GM19452 (cell line): ENCODE measurements around the gene MAOB.
A peak's percentile ranks its signal among the peaks of the same experiment; 100 is the strongest.
"Not testable (repeated sequence)": the region's sequence is repeated elsewhere in the genome, so short reads cannot be mapped to it uniquely, and the experiment has no call there.

Source experiments
- ATAC-seq: cut with Tn5 transposase; IDR thresholded peaks from one replicate; pipeline ENCODE4 v1.9.1; 2021; ENCODE audit not compliant: unreplicated experiment

MAOB gene

GRCh38 chrX:43758044-43758443 is 124.2 kb downstream of the MAOB start:
- no peak for ATAC-seq

DNA sequence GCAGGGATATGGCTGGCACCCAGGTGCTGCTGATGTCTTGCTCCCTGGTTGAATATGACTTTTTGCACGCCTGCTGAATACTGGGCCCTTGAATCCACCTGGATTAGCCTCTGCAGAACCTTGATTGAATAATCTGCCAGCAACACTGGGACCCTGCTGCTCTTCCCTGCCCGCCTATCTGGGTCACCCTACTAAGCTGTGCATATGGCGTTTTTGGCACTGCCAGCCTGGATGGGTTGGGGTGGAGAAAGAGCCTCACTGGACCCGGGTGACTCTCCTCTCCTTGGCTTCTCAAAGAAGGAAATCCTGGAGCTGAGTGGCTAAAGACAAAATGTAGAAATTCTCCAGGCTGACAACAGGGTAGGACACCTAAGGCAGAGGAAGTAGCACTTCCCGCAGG is 126.2 kb downstream of the MAOB start:
- no peak for ATAC-seq

DNA sequence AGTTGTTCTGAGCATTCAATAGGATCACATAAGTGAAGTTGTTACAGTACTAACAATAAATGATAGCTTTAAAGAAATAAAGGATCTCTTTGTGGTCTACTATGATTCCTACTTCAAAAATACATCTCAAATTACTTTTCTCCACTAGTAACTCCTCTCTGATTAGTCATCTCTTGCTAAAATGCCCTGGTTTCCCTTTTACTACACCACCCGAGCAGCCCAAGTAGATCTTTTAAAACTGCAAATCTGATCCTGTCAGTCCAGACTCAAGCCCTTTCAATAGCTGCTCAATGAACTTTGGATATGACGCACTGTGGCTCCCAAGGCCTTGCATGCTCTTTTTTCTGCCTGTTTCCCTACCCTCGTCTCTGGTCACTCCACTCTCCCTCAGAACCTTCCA is 128.6 kb downstream of the MAOB start:
- no peak for ATAC-seq

GRCh38 chrX:43750248-43750676 is 132.0 kb downstream of the MAOB start:
- peak; percentile 81 for ATAC-seq

DNA sequence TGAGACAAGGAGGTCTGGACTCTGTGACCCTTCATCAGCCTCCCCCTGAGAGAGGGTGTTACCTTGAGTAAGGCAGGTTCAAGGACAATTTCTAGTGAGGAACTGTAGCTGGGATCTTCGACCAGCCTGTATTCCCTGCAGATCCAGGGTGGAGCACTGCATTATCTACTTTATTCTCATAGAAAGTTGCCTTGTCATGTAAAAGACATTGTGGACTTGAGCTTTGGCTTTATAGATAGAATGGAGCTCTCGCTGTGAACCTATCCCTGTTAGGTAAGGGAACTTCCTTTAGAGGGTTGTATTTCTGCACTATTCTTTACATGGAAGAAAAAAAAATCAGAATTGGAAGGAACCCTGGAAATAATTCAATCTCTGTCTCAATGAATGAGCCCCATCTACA is 134.8 kb downstream of the MAOB start:
- ATAC-seq: no peak

GRCh38 chrX:43745938-43746721 is 136.1 kb downstream of the MAOB start:
- no peak for ATAC-seq

- no peak for ATAC-seq
Observed at GRCh38 chrX:43744284-43744683, 138.0 kb downstream of the MAOB start.

DNA sequence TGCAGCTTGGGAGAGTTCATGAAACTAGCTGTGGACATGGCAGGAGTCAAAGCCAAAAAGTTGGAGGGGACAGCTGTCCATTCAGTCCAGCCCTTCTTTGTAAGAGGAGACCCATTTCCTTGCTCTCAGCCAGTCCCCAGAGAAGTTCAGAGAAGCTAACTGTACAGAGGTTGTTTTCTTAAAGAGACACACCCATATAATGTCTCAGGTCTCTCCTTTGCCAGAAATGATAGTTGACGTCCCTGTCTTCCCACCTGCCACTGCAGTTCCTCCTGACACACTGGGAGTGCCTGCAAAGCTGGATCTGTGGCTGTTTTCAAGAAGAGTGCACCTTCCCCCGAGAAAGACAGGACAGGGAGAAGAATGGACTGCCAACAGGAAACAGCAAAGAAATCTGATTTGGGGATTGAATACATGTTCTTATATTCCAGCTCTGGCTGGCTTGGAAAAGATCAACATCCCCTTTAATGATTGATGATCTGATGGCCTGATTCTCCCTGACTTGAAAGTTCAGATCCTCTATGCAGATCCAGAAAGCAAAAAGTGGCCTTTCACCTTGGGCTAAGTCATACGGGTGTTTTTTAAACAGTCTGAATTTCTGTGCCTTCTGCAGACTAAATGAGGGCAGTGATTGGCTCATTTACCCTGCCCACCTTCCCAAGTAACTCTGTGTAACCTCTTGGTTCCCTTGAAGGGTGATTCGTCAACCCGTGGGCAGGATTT is 139.0 kb downstream of the MAOB start:
- no peak for ATAC-seq

- ATAC-seq: no peak
Observed at GRCh38 chrX:43741843-43742573, 140.2 kb downstream of the MAOB start.

GRCh38 chrX:43735957-43736356 is 146.3 kb downstream of the MAOB start:
- ATAC-seq: no peak

GRCh38 chrX:43735534-43735933 is 146.7 kb downstream of the MAOB start:
- ATAC-seq: no peak

DNA sequence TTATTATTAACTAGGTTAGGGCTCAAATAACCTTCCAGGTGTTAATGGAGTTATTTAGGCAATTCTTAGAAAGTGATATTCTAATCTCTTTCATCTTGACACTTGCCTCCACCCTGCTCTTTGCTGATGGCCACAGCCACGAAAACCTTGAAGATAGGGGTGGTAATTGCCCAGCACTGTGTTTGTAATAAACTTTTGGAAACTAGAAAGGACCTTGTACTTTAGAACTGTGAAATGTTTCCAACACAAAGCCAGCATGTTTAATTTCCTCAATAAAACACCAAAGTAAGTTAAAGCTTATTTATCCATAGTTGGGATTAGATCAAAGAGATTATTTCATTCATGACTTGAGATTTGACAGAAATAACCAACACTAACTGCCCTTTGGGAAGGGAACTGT is 147.8 kb downstream of the MAOB start:
- ATAC-seq: no peak

DNA sequence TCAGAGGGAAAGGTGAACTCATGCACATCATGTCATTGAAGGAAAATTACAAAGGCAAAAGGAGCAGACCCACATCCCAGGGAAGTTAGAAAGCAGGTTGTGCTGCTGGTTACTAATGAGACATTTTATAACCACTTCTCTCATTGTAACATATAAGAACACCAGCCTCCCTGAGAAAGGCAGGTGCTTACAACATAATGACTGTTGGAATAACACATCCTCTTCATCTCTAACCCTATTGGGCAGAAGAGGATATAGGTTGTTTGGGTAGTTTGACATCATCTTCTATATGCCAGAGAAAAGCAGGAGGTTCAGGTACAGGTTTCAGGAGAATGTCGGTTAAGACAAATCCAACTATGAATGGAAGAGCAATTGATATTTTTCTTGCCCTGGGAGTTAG is 148.6 kb downstream of the MAOB start:
- no peak for ATAC-seq

GRCh38 chrX:43731086-43731485 is 151.2 kb downstream of the MAOB start:
- ATAC-seq: no peak

DNA sequence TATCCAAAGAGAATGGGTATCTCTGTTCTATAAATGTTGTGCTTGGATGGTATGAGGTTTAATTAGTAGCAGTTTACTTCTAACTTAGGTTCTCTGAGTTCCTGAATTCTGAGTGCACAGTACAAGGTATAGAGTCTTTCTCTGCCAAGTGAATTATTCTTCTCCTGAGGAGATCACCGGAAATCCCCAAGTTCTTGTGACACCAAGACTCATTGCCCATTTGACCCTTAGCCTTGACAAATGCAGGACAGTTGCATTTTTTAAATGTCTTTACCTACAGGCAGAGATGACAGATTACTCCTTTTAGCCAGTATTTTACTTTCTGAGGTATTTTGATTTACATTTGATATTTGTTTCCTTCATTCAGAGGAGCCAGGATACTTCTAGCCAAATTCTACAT is 153.3 kb downstream of the MAOB start:
- no peak for ATAC-seq

DNA sequence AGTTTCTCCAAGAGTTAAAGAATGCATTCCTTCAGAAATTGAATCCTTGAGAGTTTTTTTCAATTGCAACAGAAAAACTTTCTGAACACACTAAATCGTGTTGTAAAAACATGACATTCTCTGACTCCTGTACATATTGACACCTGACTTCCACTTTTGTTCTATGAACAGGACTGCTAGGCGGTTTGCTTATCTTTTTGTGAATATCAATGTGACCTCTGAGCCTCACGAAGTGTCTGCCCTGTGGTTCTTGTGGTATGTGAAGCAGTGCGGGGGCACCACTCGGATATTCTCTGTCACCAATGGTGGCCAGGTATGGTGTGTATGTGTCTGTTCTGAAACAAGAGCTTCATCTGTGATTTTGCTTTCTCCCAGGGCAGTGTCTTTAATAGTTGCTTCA is 154.2 kb downstream of the MAOB start:
- ATAC-seq: no peak

GRCh38 chrX:43727254-43727653 is 155.0 kb downstream of the MAOB start:
- not testable (repeated sequence) for ATAC-seq

DNA sequence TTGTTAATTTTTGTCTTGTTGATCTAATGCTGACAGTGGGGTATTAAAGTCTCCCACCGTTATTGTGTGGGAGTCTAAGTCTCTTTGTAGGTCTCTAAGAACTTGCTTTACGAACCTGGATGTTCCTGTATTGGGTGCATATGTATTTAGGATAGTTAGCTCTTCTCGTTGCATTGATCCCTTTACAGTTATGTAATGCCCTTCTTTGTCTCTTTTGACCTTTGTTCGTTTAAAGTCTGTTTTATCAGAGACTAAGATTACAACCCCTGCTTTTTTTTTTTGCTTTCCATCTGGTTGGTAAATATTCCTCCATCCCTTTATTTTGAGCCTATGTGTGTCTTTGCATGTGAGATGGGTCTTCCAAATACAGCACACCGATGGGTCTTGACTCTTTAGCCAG is 157.0 kb downstream of the MAOB start:
- ATAC-seq: not testable (repeated sequence)

GRCh38 chrX:43720961-43721360 is 161.3 kb downstream of the MAOB start:
- no peak for ATAC-seq

DNA sequence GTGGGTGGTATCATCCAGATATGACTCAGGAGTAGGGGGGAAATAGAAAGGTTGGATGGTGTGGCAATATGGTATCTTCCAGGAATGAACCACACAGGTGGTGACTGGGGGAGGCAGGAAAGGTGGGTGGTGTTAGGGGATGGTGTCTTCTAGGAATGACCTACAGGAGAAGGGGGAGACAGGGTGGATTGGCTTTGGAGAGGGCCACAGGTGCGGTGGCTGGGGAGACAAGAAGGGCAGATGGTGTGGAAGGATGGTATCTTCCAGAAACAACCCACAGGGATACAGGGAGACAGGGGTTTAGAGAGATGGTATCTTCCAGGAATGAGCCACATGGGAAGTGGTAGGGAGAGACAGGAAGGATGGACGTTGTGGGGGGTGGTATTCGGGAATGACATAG is 162.2 kb downstream of the MAOB start:
- no peak for ATAC-seq

DNA sequence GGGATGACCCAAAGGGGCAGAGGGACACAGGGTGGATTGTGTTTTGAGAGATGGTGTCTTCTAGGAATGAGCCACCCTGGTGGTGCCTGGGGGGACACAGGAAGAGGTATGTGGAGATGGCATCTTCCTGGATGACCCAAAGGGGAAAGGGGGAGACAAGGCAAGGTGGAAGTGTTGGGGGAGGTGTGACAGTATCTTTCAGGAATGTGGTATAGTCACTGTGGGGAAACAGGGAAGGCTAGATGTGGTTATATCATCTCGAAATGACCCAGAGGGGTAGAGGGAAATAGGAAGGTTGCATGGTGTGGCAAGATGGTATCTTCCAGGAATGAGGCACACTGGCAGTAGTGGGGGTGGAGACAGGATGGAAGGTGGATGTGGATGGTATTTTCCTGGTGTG is 163.3 kb downstream of the MAOB start:
- no peak for ATAC-seq

GRCh38 chrX:43718546-43718945 is 163.7 kb downstream of the MAOB start:
- no peak for ATAC-seq
